Endothelial cell of umbilical vein (primary cell): ENCODE measurements around the gene CDK12. TPM values are rescaled to one million over a fixed set of nuclear protein-coding genes. Genes with fewer than 3 reads are reported as not detected.

Source experiments
- BruUV-seq: library from RNA; stranded (reverse); fragments of 400-500 nt; replicated peaks from 2 replicates; lab custom pipeline; 2021; lab: Mats Ljungman, UMichigan
- CTCF ChIA-PET: fragments of 300-600, 350-600 bp; sonication (Branson Sonifier 250); formaldehyde crosslinking; loops from one replicate; lab custom pipeline; 2021; ENCODE audit warnings: antibody characterized with exemption, inconsistent platforms; lab: Charles Lee
- POLR2A ChIA-PET: fragments of 300-600, 350-600 bp; sonication (Branson Sonifier 250); formaldehyde crosslinking; loops from one replicate; lab custom pipeline; 2021; ENCODE audit warnings: antibody characterized with exemption, inconsistent platforms; lab: Charles Lee
- DNase-seq: peaks from one replicate; pipeline ENCODE4 v3.0.0-alpha.2; 2011; ENCODE audit warnings: low read depth, low spot score
- FAIRE-seq: peaks from 2 replicates; lab custom pipeline; 2011; peaks lifted over from hg19 to GRCh38; lab: Jason Lieb, UNC
- H2AFZ ChIP-seq: 2 replicates; pipeline ENCODE4 v1.6.0; 2012; ENCODE audit warnings: low read depth, low read length, control low read depth, inconsistent platforms
- H3K27ac ChIP-seq: 2 replicates; pipeline ENCODE4 v1.5.1; 2011; ENCODE audit warnings: low read depth, mild to moderate bottlenecking, control low read depth, low read length, moderate library complexity; ENCODE audit not compliant: insufficient read depth
- H3K27me3 ChIP-seq, 2 experiments: 2 replicates each; pipeline versions ENCODE4 v1.6.0 to v1.6.1; 2011; ENCODE audit warnings: low read length in 2 of 2, mixed read lengths in 1 of 2; ENCODE audit not compliant: control insufficient read depth in 2 of 2, insufficient read depth in 2 of 2
- H3K36me3 ChIP-seq, 2 experiments: 2 replicates in 1 of 2; 3 replicates in 1 of 2; pipeline ENCODE4 v1.5.1; 2011; ENCODE audit warnings: low read length in 2 of 2, mild to moderate bottlenecking in 1 of 2, moderate library complexity in 1 of 2; ENCODE audit not compliant: control insufficient read depth in 2 of 2, insufficient read depth in 2 of 2; ENCODE audit errors: extremely low read depth in 1 of 2
- H3K4me1 ChIP-seq: 3 replicates; pipeline ENCODE4 v1.5.1; 2011; ENCODE audit warnings: mild to moderate bottlenecking, low read length; ENCODE audit not compliant: control insufficient read depth, insufficient read depth; ENCODE audit errors: extremely low read depth
- H3K4me2 ChIP-seq: 2 replicates; pipeline ENCODE4 v1.6.1; 2011; ENCODE audit warnings: low read length, control low read depth, mixed read lengths; ENCODE audit not compliant: insufficient read depth
- H3K4me3 ChIP-seq, 3 experiments: fragments of 200-600 bp in 1 of 3; sonication (generic), shearing (Covaris generic) in 1 of 3; replicated peaks in 1 of 3; 2 replicates each; pipeline ENCODE4 v1.5.1; 2011 to 2016; ENCODE audit warnings: control low read depth in 3 of 3, low read length in 3 of 3, mild to moderate bottlenecking in 2 of 3, inconsistent platforms in 1 of 3, low read depth in 1 of 3, moderate library complexity in 1 of 3; ENCODE audit not compliant: insufficient read depth in 1 of 3
- H3K79me2 ChIP-seq: 2 replicates; pipeline ENCODE4 v1.6.0; 2012; ENCODE audit warnings: low read length, inconsistent platforms; ENCODE audit not compliant: control insufficient read depth, insufficient read depth
- H3K9ac ChIP-seq: replicated peaks from 2 replicates; pipeline ENCODE3; 2011; ENCODE audit warnings: low read length, control low read depth; ENCODE audit not compliant: insufficient read depth; ENCODE audit errors: extremely low read depth
- H3K9me1 ChIP-seq: replicated peaks from 3 replicates; pipeline ENCODE4 v1.6.0; 2011; ENCODE audit warnings: mild to moderate bottlenecking, low read length; ENCODE audit not compliant: control insufficient read depth, insufficient read depth; ENCODE audit errors: extremely low read depth
- H3K9me3 ChIP-seq: replicated peaks from 2 replicates; pipeline ENCODE4 v1.5.1; 2012; ENCODE audit warnings: low read length, inconsistent platforms; ENCODE audit not compliant: control insufficient read depth, insufficient read depth
- H4K20me1 ChIP-seq: replicated peaks from 2 replicates; pipeline ENCODE3; 2011; ENCODE audit warnings: mild to moderate bottlenecking, low read length; ENCODE audit not compliant: control insufficient read depth, insufficient read depth; ENCODE audit errors: extremely low read depth
- FOS ChIP-seq: IDR thresholded peaks from 2 replicates; pipeline ENCODE4 v1.6.1; 2011; ENCODE audit warnings: mild to moderate bottlenecking, low read length, moderate library complexity, borderline replicate concordance; ENCODE audit not compliant: insufficient read depth
- GATA2 ChIP-seq: IDR thresholded peaks from 2 replicates; pipeline ENCODE4 v1.7.0; 2011; ENCODE audit warnings: low read depth, mild to moderate bottlenecking, moderate library complexity, mixed read lengths, low read length; ENCODE audit not compliant: insufficient read length, insufficient read depth
- JUN ChIP-seq: IDR thresholded peaks from 2 replicates; pipeline ENCODE4 v1.6.1; 2011; ENCODE audit warnings: borderline replicate concordance, low read depth; ENCODE audit not compliant: insufficient read length, insufficient read depth
- MAX ChIP-seq: IDR thresholded peaks from 2 replicates; pipeline ENCODE4 v1.6.1; 2011; ENCODE audit not compliant: insufficient read depth, insufficient read length
- MYC ChIP-seq: IDR thresholded peaks from one replicate; pipeline ENCODE4 v1.6.1; 2011; ENCODE audit warnings: mild to moderate bottlenecking, low read depth, low read length
- POLR2A ChIP-seq: IDR thresholded peaks from 2 replicates; pipeline ENCODE4 v1.6.1; 2012; ENCODE audit warnings: low read depth, mild to moderate bottlenecking, control low read depth, low read length
- POLR2AphosphoS5 ChIP-seq: IDR thresholded peaks from 2 replicates; pipeline ENCODE4 v1.6.1; 2012; ENCODE audit warnings: low read depth, mild to moderate bottlenecking, control low read depth, low read length, moderate library complexity; ENCODE audit not compliant: insufficient read depth
- dilution Hi-C: fragments of 300-500 bp; cut with MboI; formaldehyde crosslinking; loops from one replicate; pipeline ENCODE4 v1.15.0; 2019; ENCODE audit warnings: low sequenced_read_pairs; ENCODE audit not compliant: extremely low pct_ligation_motif_present
- intact Hi-C: fragments of 100-400 bp; cut with micrococcal nuclease; formaldehyde crosslinking; loops from one replicate; pipeline ENCODE4 v1.10.0; 2022
- polyA plus RNA-seq, 4 experiments: library from polyadenylated mRNA; depleted of rRNA in 3 of 4; stranded (reverse) in 3 of 4; unstranded in 1 of 4; fragments of >200 nt; gene quantifications; 2 replicates each; pipeline versions ENCODE4 v1.2.1 to v1.2.3, GENCODE V29; 2011 to 2012; ENCODE audit warnings: missing spikeins in 1 of 4
- total RNA-seq: library from RNA; stranded (reverse); gene quantifications from 2 replicates; pipeline ENCODE4 v1.2.3, GENCODE V29; 2021
- TF ChIP-seq, protein P1 (sequence below), 2 donors: IDR thresholded peaks; 1 replicate in 1 of 2; 2 replicates in 1 of 2; pipeline ENCODE4 v1.5.1; 2011; ENCODE audit warnings: low read length in 2 of 2, mild to moderate bottlenecking in 2 of 2, moderate library complexity in 2 of 2, control low read depth in 1 of 2, inconsistent platforms in 1 of 2, low read depth in 1 of 2; ENCODE audit not compliant: insufficient read depth in 1 of 2; ENCODE audit errors: extremely low read depth in 1 of 2

Gene CDK12
- total and polyA plus RNA-seq, 2 donors (not counting 3 experiments of a cell fraction or from before 2014, with no cell fraction given) = 14.2 to 55.4 TPM

- H3K4me2 ChIP-seq = no peak overlapping the region
- H3K9me3 ChIP-seq = no peaks in the 10 kb centered on the region
- dilution Hi-C loops = no loop called here
- DNase-seq = no peak
- FAIRE-seq = no peak
- H3K27ac ChIP-seq = no peak overlapping the region
- no peaks in the 10 kb centered on the region for H3K79me2 ChIP-seq
- CTCF ChIA-PET = interaction anchor here (0.8 to 2.5 kb wide), 3 partner anchors 13 to 79 kb away, joined by 3 to 7 read pairs (median 3); no protein-coding TSS in a partner anchor
- no peaks in the 10 kb centered on the region for H4K20me1 ChIP-seq
- POLR2A ChIA-PET = no interaction called here
- H3K9ac ChIP-seq = no peak overlapping the region
- peaks cover 10% of the 10 kb centered on the region for H3K4me1 ChIP-seq
- no TSS peak for BruUV-seq
- TF ChIP-seq FOS (no peak), MYC (no peak), GATA2 (no peak), MAX (no peak), POLR2A (no peak), JUN (no peak), POLR2AphosphoS5 (no peak)
- TF ChIP-seq, protein P1, sequence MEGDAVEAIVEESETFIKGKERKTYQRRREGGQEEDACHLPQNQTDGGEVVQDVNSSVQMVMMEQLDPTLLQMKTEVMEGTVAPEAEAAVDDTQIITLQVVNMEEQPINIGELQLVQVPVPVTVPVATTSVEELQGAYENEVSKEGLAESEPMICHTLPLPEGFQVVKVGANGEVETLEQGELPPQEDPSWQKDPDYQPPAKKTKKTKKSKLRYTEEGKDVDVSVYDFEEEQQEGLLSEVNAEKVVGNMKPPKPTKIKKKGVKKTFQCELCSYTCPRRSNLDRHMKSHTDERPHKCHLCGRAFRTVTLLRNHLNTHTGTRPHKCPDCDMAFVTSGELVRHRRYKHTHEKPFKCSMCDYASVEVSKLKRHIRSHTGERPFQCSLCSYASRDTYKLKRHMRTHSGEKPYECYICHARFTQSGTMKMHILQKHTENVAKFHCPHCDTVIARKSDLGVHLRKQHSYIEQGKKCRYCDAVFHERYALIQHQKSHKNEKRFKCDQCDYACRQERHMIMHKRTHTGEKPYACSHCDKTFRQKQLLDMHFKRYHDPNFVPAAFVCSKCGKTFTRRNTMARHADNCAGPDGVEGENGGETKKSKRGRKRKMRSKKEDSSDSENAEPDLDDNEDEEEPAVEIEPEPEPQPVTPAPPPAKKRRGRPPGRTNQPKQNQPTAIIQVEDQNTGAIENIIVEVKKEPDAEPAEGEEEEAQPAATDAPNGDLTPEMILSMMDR (IDR thresholded peaks at IDR 0.05; ENCODE audit: extremely low read depth in 1 of 2, insufficient read depth in 1 of 2, low read depth in 1 of 2, low read length in 2 of 2) = no peak
- H2AFZ ChIP-seq = no peak overlapping the region
- H3K27me3 ChIP-seq = no peaks in the 10 kb centered on the region
- peaks cover 0 to 3% of the 10 kb centered on the region in 2 experiments for H3K36me3 ChIP-seq
- H3K9me1 ChIP-seq = no peaks in the 10 kb centered on the region
- H3K4me3 ChIP-seq = no peak overlapping the region
- intact Hi-C loops = no loop called here
Measured at GRCh38 chr17:39543176-39543575, 81.9 kb downstream of the CDK12 start.
